Activated T-cell treated with anti-CD3 and anti-CD28 coated beads, Interleukin-2, amount 50 U/mL, for 72 hours (primary cell): Measurements from ENCODE around the gene NHLH1. TPM values are rescaled to one million over a fixed set of nuclear protein-coding genes. Genes with fewer than 3 reads are reported as not detected.

ENCODE experiments used
- ATAC-seq, 2 donors: fragments of 150-1000 bp; cut with Tn5 transposase; replicated peaks in 1 of 2; 2 replicates each; pipeline ENCODE4 v1.10.0; 2021; ENCODE audit warnings: moderate library complexity in 2 of 2, mild to moderate bottlenecking in 1 of 2
- DNase-seq, 2 donors: peaks; one replicate each; pipeline ENCODE4 v3.0.0; 2021 to 2022; ENCODE audit warnings: mixed read lengths in 1 of 2
- H3K27ac Mint-ChIP-seq: one replicate; pipeline ENCODE4 v1.8.0; 2022; ENCODE audit warnings: mild to moderate bottlenecking, moderate library complexity, mixed read lengths
- H3K27me3 Mint-ChIP-seq: one replicate; pipeline ENCODE4 v1.8.0; 2022; ENCODE audit warnings: low read depth, mixed read lengths
- H3K36me3 Mint-ChIP-seq, 2 donors: one replicate each; pipeline ENCODE4 v1.8.0; 2022; ENCODE audit warnings: mixed read lengths in 2 of 2, mild to moderate bottlenecking in 1 of 2; ENCODE audit not compliant: insufficient read depth in 2 of 2
- H3K4me1 Mint-ChIP-seq: one replicate; pipeline ENCODE4 v1.8.0; 2022; ENCODE audit warnings: low read depth, mixed read lengths
- H3K4me3 Mint-ChIP-seq, 2 donors: one replicate each; pipeline ENCODE4 v1.8.0; 2022; ENCODE audit warnings: mild to moderate bottlenecking in 2 of 2, mixed read lengths in 2 of 2, moderate library complexity in 2 of 2
- H3K9me3 Mint-ChIP-seq, 2 donors: one replicate each; pipeline ENCODE4 v1.8.0; 2022; ENCODE audit warnings: mixed read lengths in 2 of 2
- total RNA-seq, 2 donors: library from RNA; stranded (reverse); gene quantifications; one replicate each; pipeline ENCODE4 v1.2.3, GENCODE V29; 2022

The NHLH1 gene
- total RNA-seq, 2 donors from 2014 or later = 0.32 to 0.60 TPM

GRCh38 chr1:160414881-160415280 lies 48.0 kb downstream of the NHLH1 start:
- Mint-ChIP-seq H3K4me3 (no peak overlapping the region), H3K4me1 (no peaks in the 10 kb centered on the region), H3K36me3 (no peaks in the 10 kb centered on the region), H3K27me3 (no peaks in the 10 kb centered on the region), H3K9me3 (no peaks in the 10 kb centered on the region), H3K27ac (no peak overlapping the region)
- no peak for DNase-seq
- ATAC-seq = no peak

GRCh38 chr1:160415696-160416290 lies 48.9 kb downstream of the NHLH1 start:
- H3K27me3 Mint-ChIP-seq = no peaks in the 10 kb centered on the region
- no peak overlapping the region for H3K27ac Mint-ChIP-seq
- H3K9me3 Mint-ChIP-seq = no peaks in the 10 kb centered on the region
- DNase-seq = no peak
- no peaks in the 10 kb centered on the region for H3K36me3 Mint-ChIP-seq
- no peak overlapping the region for H3K4me3 Mint-ChIP-seq
- H3K4me1 Mint-ChIP-seq = no peaks in the 10 kb centered on the region
- ATAC-seq = no peak

GRCh38 chr1:160416369-160416768 lies 49.5 kb downstream of the NHLH1 start:
- Mint-ChIP-seq H3K27me3 (no peaks in the 10 kb centered on the region), H3K27ac (no peak overlapping the region), H3K36me3 (no peaks in the 10 kb centered on the region), H3K4me3 (no peak overlapping the region), H3K4me1 (no peaks in the 10 kb centered on the region), H3K9me3 (no peaks in the 10 kb centered on the region)
- DNase-seq (no peak), ATAC-seq (no peak)

- H3K27me3 Mint-ChIP-seq = no peaks in the 10 kb centered on the region
- no peaks in the 10 kb centered on the region for H3K9me3 Mint-ChIP-seq
- no peaks in the 10 kb centered on the region for H3K36me3 Mint-ChIP-seq
- no peak overlapping the region for H3K27ac Mint-ChIP-seq
- ATAC-seq = no peak
- H3K4me1 Mint-ChIP-seq = no peaks in the 10 kb centered on the region
- no peak for DNase-seq
- H3K4me3 Mint-ChIP-seq = no peak overlapping the region
Observed at GRCh38 chr1:160418483-160418882, 51.6 kb downstream of the NHLH1 start.

GRCh38 chr1:160419150-160419837 lies 52.4 kb downstream of the NHLH1 start:
- DNase-seq = no peak
- no peak for ATAC-seq
- no peak overlapping the region for H3K27ac Mint-ChIP-seq
- H3K4me1 Mint-ChIP-seq = no peaks in the 10 kb centered on the region
- H3K27me3 Mint-ChIP-seq = no peaks in the 10 kb centered on the region
- no peaks in the 10 kb centered on the region for H3K36me3 Mint-ChIP-seq
- H3K9me3 Mint-ChIP-seq = no peaks in the 10 kb centered on the region
- no peak overlapping the region for H3K4me3 Mint-ChIP-seq

GRCh38 chr1:160419838-160420169 lies 52.9 kb downstream of the NHLH1 start:
- ATAC-seq (no peak), DNase-seq (no peak)
- H3K27me3 Mint-ChIP-seq = no peaks in the 10 kb centered on the region

GRCh38 chr1:160420881-160421842 lies 54.3 kb downstream of the NHLH1 start:
- Mint-ChIP-seq H3K9me3 (no peaks in the 10 kb centered on the region), H3K4me1 (no peaks in the 10 kb centered on the region), H3K4me3 (no peak overlapping the region), H3K27ac (no peak overlapping the region), H3K36me3 (no peaks in the 10 kb centered on the region), H3K27me3 (no peaks in the 10 kb centered on the region)
- no peak for ATAC-seq
- DNase-seq = no peak

More at GRCh38 chr1:160419838-160420169, 52.9 kb downstream of the NHLH1 start:
- no peaks in the 10 kb centered on the region for H3K9me3 Mint-ChIP-seq
- no peaks in the 10 kb centered on the region for H3K36me3 Mint-ChIP-seq
- H3K4me1 Mint-ChIP-seq = no peaks in the 10 kb centered on the region
- no peak overlapping the region for H3K27ac Mint-ChIP-seq
- no peak overlapping the region for H3K4me3 Mint-ChIP-seq

- Mint-ChIP-seq H3K4me1 (no peaks in the 10 kb centered on the region), H3K27me3 (no peaks in the 10 kb centered on the region), H3K4me3 (no peak overlapping the region), H3K27ac (no peak overlapping the region), H3K36me3 (no peaks in the 10 kb centered on the region), H3K9me3 (no peaks in the 10 kb centered on the region)
- ATAC-seq (no peak), DNase-seq (no peak)
Observed at GRCh38 chr1:160421881-160422280, 55.0 kb downstream of the NHLH1 start.

Other genes starting within 250 kb of the NHLH1 start
- gene ATP1A4, start 215.5 kb upstream of the NHLH1 start, total RNA-seq = not detected
- not detected for gene CASQ1, start 176.5 kb upstream of the NHLH1 start, total RNA-seq
- 10 to 100 TPM; 28.3 to 32.8 TPM for gene PEA15, start 161.7 kb upstream of the NHLH1 start, total RNA-seq
- 100 to 1,000 TPM; 246 to 280 TPM for gene DCAF8, start 104.5 kb upstream of the NHLH1 start, total RNA-seq
- 10 to 100 TPM; 48.8 to 49.1 TPM for gene PEX19, start 81.9 kb upstream of the NHLH1 start, total RNA-seq
- gene COPA, start 23.8 kb upstream of the NHLH1 start, total RNA-seq = 100 to 1,000 TPM; 198 to 201 TPM
- gene NCSTN, start 23.7 kb upstream of the NHLH1 start, total RNA-seq = 10 to 100 TPM; 65.2 to 66.3 TPM
- gene VANGL2, start 33.5 kb downstream of the NHLH1 start, total RNA-seq = under 1 TPM; 0.28 to 0.55 TPM
- 10 to 100 TPM; 41.6 to 48.8 TPM for gene SLAMF6, start 156.2 kb downstream of the NHLH1 start, total RNA-seq
- 10 to 100 TPM; 10.2 to 16.0 TPM for gene CD84, start 212.4 kb downstream of the NHLH1 start, total RNA-seq